H1 (cell line): Measurements from ENCODE around the gene ZNF442. TPM values are rescaled to one million over a fixed set of nuclear protein-coding genes. Genes with fewer than 3 reads are reported as not detected.

ENCODE experiments used
- CTCF ChIA-PET: fragments of 300-600 bp; sonication (Branson Sonifier 250); formaldehyde crosslinking; loops from one replicate; lab custom pipeline; 2021; ENCODE audit not compliant: partially characterized antibody; lab: Charles Lee
- POLR2A ChIA-PET: fragments of 300-600 bp; sonication (Branson Sonifier 250); formaldehyde crosslinking; loops from one replicate; lab custom pipeline; 2021; ENCODE audit warnings: inconsistent platforms; ENCODE audit not compliant: partially characterized antibody; lab: Charles Lee
- DNase-seq, 2 experiments: peaks; one replicate each; pipeline versions ENCODE4 v3.0.0 to v3.0.0-alpha.2; 2010 to 2022; ENCODE audit warnings: low spot score in 2 of 2, low read depth in 1 of 2, mixed read lengths in 1 of 2
- FAIRE-seq: peaks from 2 replicates; lab custom pipeline; 2011; peaks lifted over from hg19 to GRCh38; lab: Jason Lieb, UNC
- H2AFZ ChIP-seq: 2 replicates; pipeline ENCODE4 v1.8.1; 2012; ENCODE audit warnings: low read length, inconsistent platforms
- H2AK5ac ChIP-seq: 2 replicates; pipeline ENCODE4 v1.6.1; 2013; ENCODE audit warnings: low read depth, low read length
- H2BK120ac ChIP-seq: replicated peaks from 2 replicates; pipeline ENCODE3; 2013; ENCODE audit warnings: low read depth, low read length, inconsistent platforms
- H2BK12ac ChIP-seq: 2 replicates; pipeline ENCODE4 v1.6.1; 2013; ENCODE audit warnings: low read depth, low read length
- H2BK15ac ChIP-seq: 2 replicates; pipeline ENCODE4 v1.6.1; 2013; ENCODE audit warnings: low read length
- H2BK20ac ChIP-seq: 2 replicates; pipeline ENCODE4 v1.6.1; 2013; ENCODE audit warnings: low read length
- H2BK5ac ChIP-seq: 2 replicates; pipeline ENCODE4 v1.6.1; 2013; ENCODE audit warnings: low read depth, low read length
- H3K14ac ChIP-seq: 2 replicates; pipeline ENCODE4 v1.6.1; 2013; ENCODE audit warnings: inconsistent platforms; ENCODE audit not compliant: insufficient read length
- H3K18ac ChIP-seq: 2 replicates; pipeline ENCODE4 v1.6.1; 2013; ENCODE audit warnings: low read length; ENCODE audit errors: extremely low read depth
- H3K23ac ChIP-seq: 2 replicates; pipeline ENCODE4 v1.6.1; 2013; ENCODE audit warnings: inconsistent platforms; ENCODE audit not compliant: insufficient read length
- H3K23me2 ChIP-seq: 2 replicates; pipeline ENCODE4 v1.6.1; 2013; ENCODE audit warnings: low read depth, low read length
- H3K27ac ChIP-seq: 2 replicates; pipeline ENCODE4 v1.6.1; 2011; ENCODE audit warnings: low read depth, low read length, inconsistent platforms
- H3K27me3 ChIP-seq, 4 experiments: replicated peaks in 1 of 4; 1 replicate in 1 of 4; 2 replicates in 3 of 4; pipeline versions ENCODE4 v1.6.1 to v1.8.1; 2011 to 2013; ENCODE audit warnings: low read length in 3 of 4, mild to moderate bottlenecking in 3 of 4, inconsistent platforms in 2 of 4, mixed read lengths in 2 of 4, moderate library complexity in 1 of 4; ENCODE audit not compliant: control insufficient read depth in 3 of 4, insufficient read depth in 3 of 4; ENCODE audit errors: extremely low read depth in 1 of 4
- H3K36me3 ChIP-seq, 4 experiments: 2 replicates each; pipeline versions ENCODE4 v1.6.1 to v1.8.1; 2011 to 2013; ENCODE audit warnings: mild to moderate bottlenecking in 4 of 4, low read length in 3 of 4, moderate library complexity in 2 of 4, control low read depth in 1 of 4, inconsistent platforms in 1 of 4; ENCODE audit not compliant: insufficient read depth in 4 of 4, control insufficient read depth in 2 of 4
- H3K4ac ChIP-seq: replicated peaks from 2 replicates; pipeline ENCODE3; 2013; ENCODE audit warnings: low read length, low read depth, mixed read lengths, inconsistent platforms; ENCODE audit not compliant: insufficient read length
- H3K4me1 ChIP-seq, 4 experiments: replicated peaks in 1 of 4; 1 replicate in 1 of 4; 2 replicates in 3 of 4; pipeline versions ENCODE4 v1.6.1 to v1.8.1; 2011 to 2013; ENCODE audit warnings: low read length in 3 of 4, inconsistent platforms in 2 of 4, mixed read lengths in 1 of 4; ENCODE audit not compliant: insufficient read depth in 4 of 4, control insufficient read depth in 3 of 4
- H3K4me2 ChIP-seq, 2 experiments: 2 replicates each; pipeline versions ENCODE4 v1.6.1 to v1.8.1; 2011 to 2013; ENCODE audit warnings: low read depth in 2 of 2, low read length in 2 of 2, control low read depth in 1 of 2, inconsistent platforms in 1 of 2, mild to moderate bottlenecking in 1 of 2; ENCODE audit not compliant: insufficient read depth in 1 of 2
- H3K4me3 ChIP-seq, 4 experiments: fragments of 200-600, 300-600 bp in 1 of 4; sonication (generic), shearing (Covaris generic), sonication (Bioruptor Twin) in 1 of 4; 2 replicates each; pipeline versions ENCODE4 v1.5.1 to v1.8.1; 2011 to 2016; ENCODE audit warnings: low read length in 4 of 4, low read depth in 3 of 4, control low read depth in 2 of 4, inconsistent platforms in 2 of 4, mild to moderate bottlenecking in 2 of 4, mixed read lengths in 1 of 4, moderate library complexity in 1 of 4; ENCODE audit not compliant: insufficient read depth in 2 of 4; ENCODE audit errors: extremely low read depth in 1 of 4
- H3K56ac ChIP-seq: replicated peaks from 2 replicates; pipeline ENCODE3; 2013; ENCODE audit warnings: low read depth, mild to moderate bottlenecking, mixed read lengths, low read length, inconsistent platforms; ENCODE audit not compliant: insufficient read length
- H3K79me1 ChIP-seq: 2 replicates; pipeline ENCODE4 v1.6.1; 2013; ENCODE audit warnings: low read depth, low read length, control low read depth
- H3K79me2 ChIP-seq, 2 experiments: 2 replicates each; pipeline versions ENCODE4 v1.6.1 to v1.8.1; 2012 to 2013; ENCODE audit warnings: low read length in 2 of 2, mild to moderate bottlenecking in 2 of 2, inconsistent platforms in 1 of 2; ENCODE audit not compliant: insufficient read depth in 2 of 2, control insufficient read depth in 1 of 2
- H3K9ac ChIP-seq, 4 experiments: replicated peaks in 1 of 4; 1 replicate in 1 of 4; 2 replicates in 3 of 4; pipeline versions ENCODE4 v1.6.1 to v1.8.1; 2011 to 2013; ENCODE audit warnings: low read depth in 3 of 4, low read length in 3 of 4, control low read depth in 2 of 4, mild to moderate bottlenecking in 2 of 4, moderate library complexity in 2 of 4, inconsistent platforms in 1 of 4; ENCODE audit errors: extremely low read depth in 1 of 4
- H3K9me3 ChIP-seq, 2 experiments: 2 replicates each; pipeline versions ENCODE4 v1.6.1 to v1.8.1; 2012 to 2013; ENCODE audit warnings: mild to moderate bottlenecking in 2 of 2, moderate library complexity in 2 of 2, control low read depth in 1 of 2, inconsistent platforms in 1 of 2, low read depth in 1 of 2, low read length in 1 of 2, mixed read lengths in 1 of 2; ENCODE audit not compliant: insufficient read depth in 2 of 2
- H4K20me1 ChIP-seq, 2 experiments: replicated peaks in 1 of 2; 2 replicates each; pipeline versions ENCODE3 to v1.8.1; 2011 to 2013; ENCODE audit warnings: inconsistent platforms in 2 of 2, low read length in 2 of 2, mild to moderate bottlenecking in 1 of 2; ENCODE audit not compliant: insufficient read depth in 2 of 2, control insufficient read depth in 1 of 2
- H4K5ac ChIP-seq: 2 replicates; pipeline ENCODE4 v1.6.1; 2013; ENCODE audit warnings: low read length, low read depth, mixed read lengths, inconsistent platforms; ENCODE audit not compliant: insufficient read length
- H4K8ac ChIP-seq: 2 replicates; pipeline ENCODE4 v1.8.0; 2013; ENCODE audit warnings: mild to moderate bottlenecking, moderate library complexity, low read length, inconsistent platforms; ENCODE audit not compliant: insufficient read depth; ENCODE audit errors: extremely low read depth
- H4K91ac ChIP-seq: replicated peaks from 2 replicates; pipeline ENCODE3; 2013; ENCODE audit warnings: low read length, mixed read lengths, inconsistent platforms; ENCODE audit not compliant: insufficient read length
- BCL11A ChIP-seq, 2 experiments: IDR thresholded peaks; one replicate each; pipeline ENCODE4 v1.6.1; 2011; ENCODE audit warnings: low read depth in 2 of 2, low read length in 2 of 2, mild to moderate bottlenecking in 2 of 2
- BRCA1 ChIP-seq: IDR thresholded peaks from 2 replicates; pipeline ENCODE4 v1.6.1; 2012; ENCODE audit warnings: low read depth, low read length, improper control_type of control experiment
- RAD21 ChIP-seq, 2 experiments: IDR thresholded peaks in 1 of 2; conservative IDR thresholded peaks in 1 of 2; 2 replicates each; pipeline ENCODE4 v1.6.1; 2011; ENCODE audit warnings: low read depth in 2 of 2, low read length in 2 of 2, improper control_type of control experiment in 1 of 2, inconsistent platforms in 1 of 2, mild to moderate bottlenecking in 1 of 2, moderate library complexity in 1 of 2
- SRF ChIP-seq: IDR thresholded peaks from 2 replicates; pipeline ENCODE4 v1.6.1; 2011; ENCODE audit warnings: mild to moderate bottlenecking, low read depth, low read length, moderate library complexity
- WGBS, 2 experiments: shearing (Covaris generic) in 1 of 2; methylation state at CpG; one replicate each; pipeline versions ENCODE4 v1.1.6 to v1.1.7; 2013 to 2015; ENCODE audit warnings: low lambda C conversion rate in 2 of 2, mixed read lengths in 2 of 2, inconsistent platforms in 1 of 2, low coverage in 1 of 2, missing lambda C conversion rate in 1 of 2; ENCODE audit not compliant: insufficient replicate concordance in 2 of 2, insufficient coverage in 1 of 2, insufficient read length in 1 of 2; ENCODE audit errors: extremely low coverage in 1 of 2, missing lambda C conversion rate in 1 of 2; 5-methylcytosine and 5-hydroxymethylcytosine counted together
- polyA plus RNA-seq, 7 experiments: library from polyadenylated mRNA; depleted of rRNA in 3 of 7; stranded (reverse) in 5 of 7; unstranded in 2 of 7; fragments of >200 nt in 5 of 7; fragments of 200-250 nt in 2 of 7; gene quantifications; 1 replicate in 5 of 7; 2 replicates in 1 of 7; 4 replicates in 1 of 7; pipeline versions ENCODE4 v1.2.1 to v1.2.3, GENCODE V29; 2011 to 2013; ENCODE audit warnings: missing spikeins in 2 of 7, mixed read lengths in 2 of 7
- total RNA-seq: library from RNA; stranded (reverse); fragmentation: NEBNext Ultra II Directional; extraction: Animal tissue kit (Norgen Biotek cat#: 25700); gene quantifications from 2 replicates; pipeline ENCODE4 v1.2.1, GENCODE V29; 2021
- TF ChIP-seq, protein P1 (sequence below), 3 experiments: IDR thresholded peaks; 1 replicate in 2 of 3; 2 replicates in 1 of 3; pipeline versions ENCODE4 v1.5.1 to v1.6.1; 2011; ENCODE audit warnings: low read length in 3 of 3, mild to moderate bottlenecking in 3 of 3, inconsistent platforms in 2 of 3, low read depth in 1 of 3, moderate library complexity in 1 of 3; ENCODE audit not compliant: insufficient read depth in 1 of 3; ENCODE audit errors: control extremely low read depth in 1 of 3

Gene ZNF442
- total and polyA plus RNA-seq, 2 of the 8 experiments (the other 6 are each of a cell fraction or from before 2014, with no cell fraction given): 0.60 to 2.4 TPM

DNA sequence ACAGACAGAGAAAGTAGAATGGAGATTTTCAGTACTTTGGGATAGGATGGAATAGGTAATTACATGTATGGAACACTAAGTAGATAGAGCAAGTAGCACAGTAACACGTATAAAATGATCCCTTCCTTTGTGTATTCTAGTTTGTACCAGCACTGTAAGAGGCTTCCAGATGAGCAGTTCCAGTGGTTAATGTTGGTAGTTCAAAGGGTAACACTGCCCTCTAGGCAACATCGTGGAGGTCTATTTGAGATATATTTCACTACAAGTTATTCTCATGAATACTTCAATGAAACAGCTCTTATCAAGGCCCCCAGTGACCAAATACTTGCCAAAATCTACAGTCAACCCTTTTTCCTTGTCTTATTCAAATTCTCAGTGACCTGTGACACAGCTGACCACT, 18.6 kb downstream of the ZNF442 start:
- Histone ChIP-seq H3K4me1 (no peaks in the 10 kb centered on the region), H2BK120ac (no peak overlapping the region), H2AFZ (no peak overlapping the region), H3K18ac (no peak overlapping the region), H4K8ac (no peak overlapping the region), H3K36me3 (peaks cover 0 to 28% (median 3%) of the 10 kb centered on the region in 4 experiments; a peak in 4 of 8 replicates), H3K23ac (no peak overlapping the region), H3K4me2 (no peak overlapping the region), H3K14ac (no peak overlapping the region), H3K23me2 (no peaks in the 10 kb centered on the region), H4K20me1 (no peaks in the 10 kb centered on the region), H2AK5ac (no peak overlapping the region), H4K5ac (no peak overlapping the region), H3K27ac (no peak overlapping the region), H4K91ac (no peak overlapping the region), H3K9me3 (peaks cover 48 to 53% of the 10 kb centered on the region in 2 experiments), H2BK5ac (no peak overlapping the region)
- CTCF ChIA-PET: no interaction called here
- no peak for FAIRE-seq
- no peak for DNase-seq
- WGBS, 2 experiments: 71% methylated on average over 2 of the region's 2 CpGs; no CpG with 5 or more reads in 1 of the 2 experiments
- TF ChIP-seq BRCA1 (no peak), SRF (no peak), BCL11A (IDR thresholded peaks at IDR 0.05; ENCODE audit: low read depth in 2 of 2, low read length in 2 of 2) (no peak), RAD21 (IDR thresholded peaks at IDR 0.05 in 1 of 2, conservative IDR thresholded peaks at IDR 0.05 in 1 of 2; ENCODE audit: low read depth in 2 of 2, low read length in 2 of 2) (peak; percentile 16 to 34; a peak in 3 of 4 replicates)
- TF ChIP-seq, protein P1, sequence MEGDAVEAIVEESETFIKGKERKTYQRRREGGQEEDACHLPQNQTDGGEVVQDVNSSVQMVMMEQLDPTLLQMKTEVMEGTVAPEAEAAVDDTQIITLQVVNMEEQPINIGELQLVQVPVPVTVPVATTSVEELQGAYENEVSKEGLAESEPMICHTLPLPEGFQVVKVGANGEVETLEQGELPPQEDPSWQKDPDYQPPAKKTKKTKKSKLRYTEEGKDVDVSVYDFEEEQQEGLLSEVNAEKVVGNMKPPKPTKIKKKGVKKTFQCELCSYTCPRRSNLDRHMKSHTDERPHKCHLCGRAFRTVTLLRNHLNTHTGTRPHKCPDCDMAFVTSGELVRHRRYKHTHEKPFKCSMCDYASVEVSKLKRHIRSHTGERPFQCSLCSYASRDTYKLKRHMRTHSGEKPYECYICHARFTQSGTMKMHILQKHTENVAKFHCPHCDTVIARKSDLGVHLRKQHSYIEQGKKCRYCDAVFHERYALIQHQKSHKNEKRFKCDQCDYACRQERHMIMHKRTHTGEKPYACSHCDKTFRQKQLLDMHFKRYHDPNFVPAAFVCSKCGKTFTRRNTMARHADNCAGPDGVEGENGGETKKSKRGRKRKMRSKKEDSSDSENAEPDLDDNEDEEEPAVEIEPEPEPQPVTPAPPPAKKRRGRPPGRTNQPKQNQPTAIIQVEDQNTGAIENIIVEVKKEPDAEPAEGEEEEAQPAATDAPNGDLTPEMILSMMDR (IDR thresholded peaks at IDR 0.05; ENCODE audit: control extremely low read depth in 1 of 3, insufficient read depth in 1 of 3, low read depth in 1 of 3, low read length in 3 of 3): peak in 1 of 3 experiments; percentile 12; a peak in 2 of 4 replicates
- TF ChIP-seq, all 59 proteins: peak for 2
- Histone ChIP-seq H2BK20ac (no peak overlapping the region), H3K56ac (no peak overlapping the region), H2BK12ac (no peak overlapping the region), H3K79me1 (no peaks in the 10 kb centered on the region), H3K9ac (no peak overlapping the region), H3K4me3 (no peak overlapping the region), H2BK15ac (no peak overlapping the region), H3K79me2 (no peaks in the 10 kb centered on the region), H3K27me3 (no peaks in the 10 kb centered on the region), H3K4ac (no peak overlapping the region)
- POLR2A ChIA-PET: no interaction called here
